PC-9 (cell line): Measurements from ENCODE around the gene ELOVL4. TPM values are rescaled to one million over a fixed set of nuclear protein-coding genes. Genes with fewer than 3 reads are reported as not detected.

ENCODE experiments used
- BruUV-seq: library from RNA; stranded (reverse); fragments of 400-500 nt; replicated peaks from 2 replicates; lab custom pipeline; 2021; lab: Mats Ljungman, UMichigan
- CTCF ChIA-PET: fragments of 300-600 bp; sonication (Branson Sonifier 250); formaldehyde crosslinking; loops from one replicate; lab custom pipeline; 2022; ENCODE audit warnings: antibody characterized with exemption; lab: Charles Lee
- POLR2A ChIA-PET: fragments of 300-600 bp; sonication (Branson Sonifier 250); formaldehyde crosslinking; loops from one replicate; lab custom pipeline; 2022; ENCODE audit warnings: antibody characterized with exemption; ENCODE audit not compliant: unreplicated experiment; lab: Charles Lee
- DNase-seq, 2 experiments: peaks; one replicate each; pipeline versions ENCODE4 v3.0.0 to v3.0.0-alpha.2; 2015 to 2022; ENCODE audit warnings: mixed read lengths in 1 of 2
- H2AFZ ChIP-seq: fragments of 200-600 bp; sonication (generic); 2 replicates; pipeline ENCODE4 v1.8.1; 2017; ENCODE audit warnings: antibody characterized with exemption
- H3F3A ChIP-seq: fragments of 200-600 bp; sonication (generic); 2 replicates; pipeline ENCODE4 v1.8.1; 2017; ENCODE audit warnings: antibody characterized with exemption, mild to moderate bottlenecking, low read depth; ENCODE audit not compliant: insufficient read depth
- H3K27ac ChIP-seq: fragments of 200-600 bp; sonication (generic); 2 replicates; pipeline ENCODE4 v1.6.1; 2016; ENCODE audit warnings: mixed run types
- H3K27me3 ChIP-seq: fragments of 200-600 bp; sonication (generic); 2 replicates; pipeline ENCODE4 v1.6.1; 2016; ENCODE audit warnings: low read depth, mixed run types; ENCODE audit not compliant: insufficient read depth
- H3K36me3 ChIP-seq: fragments of 200-600 bp; sonication (generic); 2 replicates; pipeline ENCODE4 v1.6.1; 2016; ENCODE audit warnings: low read depth, mixed run types
- H3K4me1 ChIP-seq: fragments of 200-600 bp; sonication (generic); replicated peaks from 2 replicates; pipeline ENCODE4 v1.6.1; 2016; ENCODE audit warnings: mixed run types; ENCODE audit not compliant: insufficient read depth
- H3K4me2 ChIP-seq: fragments of 200-600 bp; sonication (generic); 2 replicates; pipeline ENCODE4 v1.6.1; 2017; ENCODE audit warnings: mixed run types
- H3K4me3 ChIP-seq: fragments of 200-600 bp; sonication (generic); 2 replicates; pipeline ENCODE4 v1.6.1; 2016; ENCODE audit warnings: mixed run types
- H3K79me2 ChIP-seq: fragments of 200-600 bp; sonication (generic); 2 replicates; pipeline ENCODE4 v1.6.1; 2017; ENCODE audit warnings: low read depth, mixed run types
- H3K9me2 ChIP-seq: fragments of 200-600 bp; sonication (generic); 2 replicates; pipeline ENCODE4 v1.8.1; 2017; ENCODE audit warnings: mild to moderate bottlenecking; ENCODE audit not compliant: insufficient read depth
- H3K9me3 ChIP-seq: fragments of 200-600 bp; sonication (generic); 2 replicates; pipeline ENCODE4 v1.8.1; 2016; ENCODE audit warnings: low read depth; ENCODE audit not compliant: insufficient read depth
- H4K20me1 ChIP-seq: fragments of 200-600 bp; sonication (generic); 2 replicates; pipeline ENCODE4 v1.8.1; 2017; ENCODE audit not compliant: insufficient read depth
- EZH2 ChIP-seq: fragments of 200-600 bp; sonication (generic); IDR thresholded peaks from 2 replicates; pipeline ENCODE4 v1.8.0; 2017; ENCODE audit warnings: antibody characterized with exemption, low read depth
- intact Hi-C: fragments of 100-400 bp; cut with micrococcal nuclease; formaldehyde crosslinking; loops from one replicate; pipeline ENCODE4 v1.10.0; 2022; ENCODE audit not compliant: unreplicated experiment
- total RNA-seq: library from RNA; stranded (reverse); gene quantifications from 2 replicates; pipeline ENCODE4 v1.2.3, GENCODE V29; 2021
- TF ChIP-seq, protein P1 (sequence below): fragments of 200-600 bp; sonication (generic); conservative IDR thresholded peaks from 2 replicates; pipeline ENCODE4 v1.6.1; 2017; ENCODE audit warnings: mixed run types, antibody characterized with exemption, mild to moderate bottlenecking, moderate library complexity

Gene ELOVL4
- total RNA-seq, 1 experiment from 2014 or later = not detected

DNA sequence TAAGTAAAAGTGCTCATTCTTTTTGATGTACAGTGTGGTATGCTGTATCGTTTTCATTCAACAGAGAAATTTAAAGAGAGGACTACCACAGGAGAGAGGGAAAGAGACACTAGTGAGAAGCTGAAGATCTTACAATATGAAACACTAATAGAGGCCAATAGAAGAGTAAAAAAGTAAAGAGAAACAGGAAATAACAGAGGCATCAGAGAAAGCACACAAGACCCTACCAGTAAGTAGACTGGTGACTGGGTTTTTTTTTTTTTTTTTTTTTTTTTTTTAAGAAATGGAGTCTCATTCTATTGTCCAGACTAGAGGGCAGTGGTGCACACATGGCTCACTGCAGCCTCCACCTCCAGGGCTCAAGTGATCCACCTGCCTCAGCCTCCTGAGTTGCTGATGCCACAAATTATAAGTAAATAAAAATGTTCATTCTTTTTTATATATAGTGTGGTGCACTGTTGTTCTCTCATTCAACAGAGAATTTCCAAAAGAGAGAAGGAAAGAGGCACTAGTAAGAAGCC lies 18.8 kb downstream of the ELOVL4 start:
- ChIA-PET POLR2A (no interaction called here), CTCF (no interaction called here)
- Histone ChIP-seq H3K27me3 (no peaks in the 10 kb centered on the region), H3K36me3 (no peaks in the 10 kb centered on the region), H3F3A (no peaks in the 10 kb centered on the region), H3K27ac (no peak overlapping the region), H3K9me2 (no peaks in the 10 kb centered on the region), H3K79me2 (no peaks in the 10 kb centered on the region), H3K4me2 (no peak overlapping the region), H2AFZ (no peak overlapping the region), H3K9me3 (no peaks in the 10 kb centered on the region), H4K20me1 (no peaks in the 10 kb centered on the region), H3K4me3 (no peak overlapping the region), H3K4me1 (no peaks in the 10 kb centered on the region)
- no TSS peak for BruUV-seq
- DNase-seq = no peak
- TF ChIP-seq, protein P1, sequence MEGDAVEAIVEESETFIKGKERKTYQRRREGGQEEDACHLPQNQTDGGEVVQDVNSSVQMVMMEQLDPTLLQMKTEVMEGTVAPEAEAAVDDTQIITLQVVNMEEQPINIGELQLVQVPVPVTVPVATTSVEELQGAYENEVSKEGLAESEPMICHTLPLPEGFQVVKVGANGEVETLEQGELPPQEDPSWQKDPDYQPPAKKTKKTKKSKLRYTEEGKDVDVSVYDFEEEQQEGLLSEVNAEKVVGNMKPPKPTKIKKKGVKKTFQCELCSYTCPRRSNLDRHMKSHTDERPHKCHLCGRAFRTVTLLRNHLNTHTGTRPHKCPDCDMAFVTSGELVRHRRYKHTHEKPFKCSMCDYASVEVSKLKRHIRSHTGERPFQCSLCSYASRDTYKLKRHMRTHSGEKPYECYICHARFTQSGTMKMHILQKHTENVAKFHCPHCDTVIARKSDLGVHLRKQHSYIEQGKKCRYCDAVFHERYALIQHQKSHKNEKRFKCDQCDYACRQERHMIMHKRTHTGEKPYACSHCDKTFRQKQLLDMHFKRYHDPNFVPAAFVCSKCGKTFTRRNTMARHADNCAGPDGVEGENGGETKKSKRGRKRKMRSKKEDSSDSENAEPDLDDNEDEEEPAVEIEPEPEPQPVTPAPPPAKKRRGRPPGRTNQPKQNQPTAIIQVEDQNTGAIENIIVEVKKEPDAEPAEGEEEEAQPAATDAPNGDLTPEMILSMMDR = no peak
- no peak for TF ChIP-seq EZH2
- intact Hi-C loops = no loop called here

DNA sequence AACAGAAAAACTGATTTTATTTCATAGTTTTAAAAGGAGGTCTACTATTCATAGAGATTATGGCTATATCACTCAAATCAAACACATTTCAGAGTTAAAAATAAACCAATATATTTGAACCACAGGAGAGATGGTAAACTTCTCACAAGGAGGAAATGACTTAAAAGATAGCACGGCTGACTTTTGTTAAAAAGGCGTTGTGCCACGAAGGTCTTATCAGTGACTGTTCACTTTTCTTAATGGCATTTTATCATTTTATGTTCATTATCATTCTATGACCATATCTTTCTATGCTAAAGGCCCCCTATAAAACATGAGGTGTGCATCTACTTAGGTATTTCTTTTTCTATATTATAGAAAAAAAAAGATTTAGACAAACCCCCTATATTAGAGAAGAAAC lies 19.6 kb downstream of the ELOVL4 start:
- H2AFZ ChIP-seq = no peak overlapping the region
- H4K20me1 ChIP-seq = no peaks in the 10 kb centered on the region
- H3K27ac ChIP-seq = no peak overlapping the region
- BruUV-seq = no TSS peak
- TF ChIP-seq EZH2 = no peak
- TF ChIP-seq, protein P1 = no peak
- POLR2A ChIA-PET = no interaction called here
- H3K36me3 ChIP-seq = no peaks in the 10 kb centered on the region
- H3K27me3 ChIP-seq = no peaks in the 10 kb centered on the region
- no peaks in the 10 kb centered on the region for H3K4me1 ChIP-seq
- H3F3A ChIP-seq = no peaks in the 10 kb centered on the region
- intact Hi-C loops = no loop called here
- CTCF ChIA-PET = no interaction called here
- no peaks in the 10 kb centered on the region for H3K9me3 ChIP-seq
- no peak overlapping the region for H3K4me2 ChIP-seq
- DNase-seq = no peak
- H3K79me2 ChIP-seq = no peaks in the 10 kb centered on the region
- H3K4me3 ChIP-seq = no peak overlapping the region
- H3K9me2 ChIP-seq = no peaks in the 10 kb centered on the region

DNA sequence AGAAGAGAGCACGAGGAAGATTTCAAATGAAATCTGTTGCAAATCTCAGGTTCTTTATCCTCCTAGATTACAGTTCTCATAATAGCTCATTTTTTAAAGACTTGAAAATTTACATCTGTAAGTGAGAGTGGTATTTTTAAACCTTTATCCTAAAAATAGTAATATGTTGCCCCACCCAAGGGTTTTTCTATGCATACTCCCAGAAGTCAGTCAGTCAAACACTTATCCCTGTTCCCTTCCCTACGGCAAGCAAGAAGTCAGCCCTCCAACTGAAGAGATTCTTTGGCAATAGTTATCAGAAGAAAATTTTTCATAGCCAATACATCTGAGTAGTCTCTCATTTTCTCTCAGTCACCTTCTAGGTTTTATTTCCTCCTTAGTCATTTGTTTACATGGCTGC lies 24.1 kb downstream of the ELOVL4 start:
- no peak for DNase-seq
- H3K4me1 ChIP-seq = no peaks in the 10 kb centered on the region
- intact Hi-C loops = no loop called here
- H3F3A ChIP-seq = no peaks in the 10 kb centered on the region
- H3K27ac ChIP-seq = no peak overlapping the region
- H3K9me3 ChIP-seq = no peaks in the 10 kb centered on the region
- POLR2A ChIA-PET = no interaction called here
- no peak overlapping the region for H2AFZ ChIP-seq
- CTCF ChIA-PET = no interaction called here
- H3K79me2 ChIP-seq = no peaks in the 10 kb centered on the region
- no peaks in the 10 kb centered on the region for H3K9me2 ChIP-seq
- TF ChIP-seq EZH2 = no peak
- TF ChIP-seq, protein P1 = no peak
- no peaks in the 10 kb centered on the region for H4K20me1 ChIP-seq
- H3K27me3 ChIP-seq = no peaks in the 10 kb centered on the region
- no peak overlapping the region for H3K4me2 ChIP-seq
- H3K4me3 ChIP-seq = no peak overlapping the region
- BruUV-seq = no TSS peak
- no peaks in the 10 kb centered on the region for H3K36me3 ChIP-seq
